Measurements from ENCODE around the gene TUBD1. TPM values are rescaled to one million over a fixed set of nuclear protein-coding genes. Genes with fewer than 3 reads are reported as not detected.
"Not testable (repeated sequence)": the region's sequence is repeated elsewhere in the genome, so short reads cannot be mapped to it uniquely, and the experiment has no call there.

TUBD1 gene
- total RNA-seq, 2 donors from 2014 or later: 17.5 to 24.1 TPM

DNA sequence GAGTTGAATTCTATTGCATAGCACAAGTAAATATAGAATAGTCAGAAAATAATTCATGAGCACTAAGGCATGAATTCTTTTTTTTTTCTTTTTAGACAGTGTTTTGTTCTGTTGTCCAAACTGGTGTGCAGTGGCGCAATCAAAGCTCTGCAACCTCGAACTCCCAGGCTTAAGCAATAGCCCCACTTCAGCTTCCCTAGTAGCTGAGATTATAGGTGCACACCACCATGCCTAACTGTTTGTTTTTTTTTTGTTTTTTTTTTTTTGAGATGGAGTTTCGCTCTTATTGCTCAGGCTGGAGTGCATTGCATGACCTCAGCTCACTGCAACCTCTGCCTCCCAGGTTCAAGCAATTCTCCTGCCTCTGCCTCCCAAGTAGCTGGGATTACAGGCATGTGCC, 16.6 kb downstream of the TUBD1 start:
- H3K9ac ChIP-seq (ENCODE audit: extremely low read depth, low read length, poor library complexity, severe bottlenecking): no peak overlapping the region
- Mint-ChIP-seq H3K27ac (no peak overlapping the region), H3K9me3 (no peaks in the 10 kb centered on the region), H3K4me1 (no peaks in the 10 kb centered on the region), H3K27me3 (ENCODE audit: insufficient read depth) (no peaks in the 10 kb centered on the region), H3K36me3 (ENCODE audit: low read depth) (peaks cover 42% of the 10 kb centered on the region), H3K4me3 (no peak overlapping the region)
- H3K36me3 ChIP-seq (ENCODE audit: control insufficient read depth, insufficient read depth, low read length): peaks cover 45% of the 10 kb centered on the region
- H3K4me1 ChIP-seq (ENCODE audit: control insufficient read depth, insufficient read depth, low read length): no peaks in the 10 kb centered on the region
- TF ChIP-seq, protein P1, sequence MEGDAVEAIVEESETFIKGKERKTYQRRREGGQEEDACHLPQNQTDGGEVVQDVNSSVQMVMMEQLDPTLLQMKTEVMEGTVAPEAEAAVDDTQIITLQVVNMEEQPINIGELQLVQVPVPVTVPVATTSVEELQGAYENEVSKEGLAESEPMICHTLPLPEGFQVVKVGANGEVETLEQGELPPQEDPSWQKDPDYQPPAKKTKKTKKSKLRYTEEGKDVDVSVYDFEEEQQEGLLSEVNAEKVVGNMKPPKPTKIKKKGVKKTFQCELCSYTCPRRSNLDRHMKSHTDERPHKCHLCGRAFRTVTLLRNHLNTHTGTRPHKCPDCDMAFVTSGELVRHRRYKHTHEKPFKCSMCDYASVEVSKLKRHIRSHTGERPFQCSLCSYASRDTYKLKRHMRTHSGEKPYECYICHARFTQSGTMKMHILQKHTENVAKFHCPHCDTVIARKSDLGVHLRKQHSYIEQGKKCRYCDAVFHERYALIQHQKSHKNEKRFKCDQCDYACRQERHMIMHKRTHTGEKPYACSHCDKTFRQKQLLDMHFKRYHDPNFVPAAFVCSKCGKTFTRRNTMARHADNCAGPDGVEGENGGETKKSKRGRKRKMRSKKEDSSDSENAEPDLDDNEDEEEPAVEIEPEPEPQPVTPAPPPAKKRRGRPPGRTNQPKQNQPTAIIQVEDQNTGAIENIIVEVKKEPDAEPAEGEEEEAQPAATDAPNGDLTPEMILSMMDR (conservative IDR thresholded peaks at IDR 0.05): no peak
- no peaks in the 10 kb centered on the region for H3K9me3 ChIP-seq (ENCODE audit: control insufficient read depth, low read length)
- H3K4me3 ChIP-seq (ENCODE audit: low read length): no peak overlapping the region
- no peak for DNase-seq
- WGBS, 2 experiments (ENCODE audit: insufficient coverage in 1 of 2, insufficient read length in 1 of 2): 80 to 98% methylated on average over 1 to 3 of the region's 3 CpGs
- no peak overlapping the region for H3K27ac ChIP-seq (ENCODE audit: low read depth, low read length)
- H3K27me3 ChIP-seq (ENCODE audit: control insufficient read depth, insufficient read depth, low read length, poor library complexity, severe bottlenecking): no peaks in the 10 kb centered on the region

GRCh38 chr17:59874376-59874775, 18.4 kb downstream of the TUBD1 start:
- Histone ChIP-seq H3K9me3 (ENCODE audit: control insufficient read depth, low read length) (no peaks in the 10 kb centered on the region), H3K4me3 (ENCODE audit: low read length) (no peak overlapping the region), H3K27ac (ENCODE audit: low read depth, low read length) (no peak overlapping the region), H3K36me3 (ENCODE audit: control insufficient read depth, insufficient read depth, low read length) (peaks cover 40% of the 10 kb centered on the region), H3K4me1 (ENCODE audit: control insufficient read depth, insufficient read depth, low read length) (no peaks in the 10 kb centered on the region), H3K9ac (ENCODE audit: extremely low read depth, low read length, poor library complexity, severe bottlenecking) (no peak overlapping the region), H3K27me3 (ENCODE audit: control insufficient read depth, insufficient read depth, low read length, poor library complexity, severe bottlenecking) (no peaks in the 10 kb centered on the region)
- Mint-ChIP-seq H3K27ac (no peak overlapping the region), H3K27me3 (ENCODE audit: insufficient read depth) (no peaks in the 10 kb centered on the region), H3K4me3 (no peak overlapping the region), H3K36me3 (ENCODE audit: low read depth) (peaks cover 38% of the 10 kb centered on the region), H3K4me1 (peaks cover 8% of the 10 kb centered on the region), H3K9me3 (no peaks in the 10 kb centered on the region)
- WGBS, 2 experiments (ENCODE audit: insufficient coverage in 1 of 2, insufficient read length in 1 of 2): 71 to 95% methylated on average over 2 of the region's 2 CpGs
- no peak for DNase-seq
- TF ChIP-seq, protein P1 (conservative IDR thresholded peaks at IDR 0.05): no peak

GRCh38 chr17:59873414-59873813, 19.3 kb downstream of the TUBD1 start:
- H3K27me3 ChIP-seq (ENCODE audit: control insufficient read depth, insufficient read depth, low read length, poor library complexity, severe bottlenecking); H3K27ac ChIP-seq (ENCODE audit: low read depth, low read length); H3K9ac ChIP-seq (ENCODE audit: extremely low read depth, low read length, poor library complexity, severe bottlenecking); H3K9me3 Mint-ChIP-seq; H3K27me3 Mint-ChIP-seq (ENCODE audit: insufficient read depth); H3K4me3 ChIP-seq (ENCODE audit: low read length); H3K4me1 ChIP-seq (ENCODE audit: control insufficient read depth, insufficient read depth, low read length); H3K4me3 Mint-ChIP-seq; DNase-seq; H3K4me1 Mint-ChIP-seq; H3K9me3 ChIP-seq (ENCODE audit: control insufficient read depth, low read length); H3K27ac Mint-ChIP-seq: not testable (repeated sequence)
- H3K36me3 Mint-ChIP-seq (ENCODE audit: low read depth): peaks cover 40% of the 10 kb centered on the region
- 94 to 100% methylated on average over 4 to 8 of the region's 8 CpGs for WGBS, 2 experiments (ENCODE audit: insufficient coverage in 1 of 2, insufficient read length in 1 of 2)
- peaks cover 34% of the 10 kb centered on the region for H3K36me3 ChIP-seq (ENCODE audit: control insufficient read depth, insufficient read depth, low read length)

- Histone ChIP-seq H3K27ac (ENCODE audit: low read depth, low read length) (no peak overlapping the region), H3K27me3 (ENCODE audit: control insufficient read depth, insufficient read depth, low read length, poor library complexity, severe bottlenecking) (no peaks in the 10 kb centered on the region), H3K36me3 (ENCODE audit: control insufficient read depth, insufficient read depth, low read length) (peaks cover 29% of the 10 kb centered on the region), H3K9me3 (ENCODE audit: control insufficient read depth, low read length) (no peaks in the 10 kb centered on the region), H3K4me1 (ENCODE audit: control insufficient read depth, insufficient read depth, low read length) (no peaks in the 10 kb centered on the region), H3K9ac (ENCODE audit: extremely low read depth, low read length, poor library complexity, severe bottlenecking) (no peak overlapping the region), H3K4me3 (ENCODE audit: low read length) (no peak overlapping the region)
- DNase-seq: no peak
- no peaks in the 10 kb centered on the region for H3K9me3 Mint-ChIP-seq
- H3K4me3 Mint-ChIP-seq: no peak overlapping the region
- TF ChIP-seq, protein P1 (conservative IDR thresholded peaks at IDR 0.05): no peak
- H3K36me3 Mint-ChIP-seq (ENCODE audit: low read depth): peaks cover 32% of the 10 kb centered on the region
- no peak overlapping the region for H3K27ac Mint-ChIP-seq
- no peaks in the 10 kb centered on the region for H3K27me3 Mint-ChIP-seq (ENCODE audit: insufficient read depth)
- H3K4me1 Mint-ChIP-seq: peaks cover 8% of the 10 kb centered on the region
Observed at GRCh38 chr17:59872351-59872750, 20.4 kb downstream of the TUBD1 start.

All from endodermal cell (in vitro differentiated cells).